Esophagus muscularis mucosa (tissue), 4 donors: Measurements from ENCODE around the gene ZNF331.

Experiments
- EP300 ChIP-seq: sonication (generic); formaldehyde crosslinking; IDR thresholded peaks from one replicate; pipeline ENCODE4 v1.6.1; 2017; ENCODE audit warnings: antibody characterized with exemption
- POLR2A ChIP-seq: fragments of 450-650 bp; IDR thresholded peaks from one replicate; pipeline ENCODE4 v1.6.1; 2017; ENCODE audit warnings: antibody characterized with exemption, moderate library complexity, mild to moderate bottlenecking, low read depth
- POLR2AphosphoS5 ChIP-seq, 2 donors: sonication (generic); formaldehyde crosslinking; IDR thresholded peaks; one replicate each; pipeline ENCODE4 v1.6.1; 2017; ENCODE audit warnings: antibody characterized with exemption in 2 of 2
- TF ChIP-seq, protein P1 (sequence below), 3 experiments: fragments of 200-600 bp in 2 of 3; fragments of 450-650 bp in 1 of 3; sonication (generic) in 2 of 3; IDR thresholded peaks; one replicate each; pipeline ENCODE4 v1.5.1; 2017 to 2019; ENCODE audit warnings: antibody characterized with exemption in 3 of 3, mild to moderate bottlenecking in 2 of 3, moderate library complexity in 1 of 3

DNA sequence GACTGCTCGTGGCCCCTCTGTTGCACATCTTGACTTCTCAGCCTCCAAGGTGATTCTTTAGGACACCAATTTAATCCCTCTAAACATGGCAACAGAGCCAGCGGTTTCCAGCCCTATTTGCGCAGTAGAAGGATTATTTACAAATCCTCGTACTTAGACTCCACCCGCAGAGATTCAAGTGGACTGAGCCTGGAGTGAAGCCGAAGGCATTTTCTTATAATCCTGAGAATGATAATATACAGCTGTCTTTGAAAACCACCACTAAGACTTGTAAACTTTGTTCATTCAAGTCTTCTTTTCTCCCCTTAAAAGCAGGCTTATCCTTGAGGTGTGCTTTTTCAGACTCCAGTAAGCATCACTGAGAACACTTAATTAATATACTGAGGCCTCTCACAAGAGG is 89.0 kb downstream of the ZNF331 start:
- TF ChIP-seq, protein P1, sequence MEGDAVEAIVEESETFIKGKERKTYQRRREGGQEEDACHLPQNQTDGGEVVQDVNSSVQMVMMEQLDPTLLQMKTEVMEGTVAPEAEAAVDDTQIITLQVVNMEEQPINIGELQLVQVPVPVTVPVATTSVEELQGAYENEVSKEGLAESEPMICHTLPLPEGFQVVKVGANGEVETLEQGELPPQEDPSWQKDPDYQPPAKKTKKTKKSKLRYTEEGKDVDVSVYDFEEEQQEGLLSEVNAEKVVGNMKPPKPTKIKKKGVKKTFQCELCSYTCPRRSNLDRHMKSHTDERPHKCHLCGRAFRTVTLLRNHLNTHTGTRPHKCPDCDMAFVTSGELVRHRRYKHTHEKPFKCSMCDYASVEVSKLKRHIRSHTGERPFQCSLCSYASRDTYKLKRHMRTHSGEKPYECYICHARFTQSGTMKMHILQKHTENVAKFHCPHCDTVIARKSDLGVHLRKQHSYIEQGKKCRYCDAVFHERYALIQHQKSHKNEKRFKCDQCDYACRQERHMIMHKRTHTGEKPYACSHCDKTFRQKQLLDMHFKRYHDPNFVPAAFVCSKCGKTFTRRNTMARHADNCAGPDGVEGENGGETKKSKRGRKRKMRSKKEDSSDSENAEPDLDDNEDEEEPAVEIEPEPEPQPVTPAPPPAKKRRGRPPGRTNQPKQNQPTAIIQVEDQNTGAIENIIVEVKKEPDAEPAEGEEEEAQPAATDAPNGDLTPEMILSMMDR (IDR thresholded peaks at IDR 0.05): no peak
- no peak for TF ChIP-seq EP300
- TF ChIP-seq POLR2A: no peak
- TF ChIP-seq POLR2AphosphoS5 (IDR thresholded peaks at IDR 0.05): no peak
